GOT3 (cell line): ENCODE results near the gene SLC44A1.

ENCODE experiments used
- DNase-seq: peaks from one replicate; lab custom pipeline; 2025; ENCODE audit warnings: mixed read lengths; lab: John Stamatoyannopoulos, UW

Gene SLC44A1

DNA sequence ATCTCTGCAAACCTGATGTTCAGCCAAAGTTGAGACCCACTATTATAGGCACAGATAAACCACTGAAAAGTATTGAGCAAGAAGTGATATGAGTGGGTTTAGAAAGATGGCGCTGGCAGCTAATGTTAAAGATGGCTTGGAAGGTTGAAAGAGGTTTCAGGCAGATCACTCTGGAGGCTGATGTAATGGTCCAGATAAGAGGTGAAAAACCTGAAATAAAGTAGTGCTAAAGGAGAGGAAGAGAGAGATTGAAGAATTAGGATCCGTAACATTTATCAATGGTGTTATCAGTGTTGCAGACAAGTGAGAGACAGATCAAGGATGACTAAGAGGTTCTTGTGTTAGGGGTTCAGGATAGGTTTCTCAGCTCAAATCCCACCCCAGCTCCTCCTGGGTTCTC is 58.3 kb downstream of the SLC44A1 start:
- no peak for DNase-seq

- no peak for DNase-seq
Measured at GRCh38 chr9:105305856-105306255, 61.4 kb downstream of the SLC44A1 start.

DNA sequence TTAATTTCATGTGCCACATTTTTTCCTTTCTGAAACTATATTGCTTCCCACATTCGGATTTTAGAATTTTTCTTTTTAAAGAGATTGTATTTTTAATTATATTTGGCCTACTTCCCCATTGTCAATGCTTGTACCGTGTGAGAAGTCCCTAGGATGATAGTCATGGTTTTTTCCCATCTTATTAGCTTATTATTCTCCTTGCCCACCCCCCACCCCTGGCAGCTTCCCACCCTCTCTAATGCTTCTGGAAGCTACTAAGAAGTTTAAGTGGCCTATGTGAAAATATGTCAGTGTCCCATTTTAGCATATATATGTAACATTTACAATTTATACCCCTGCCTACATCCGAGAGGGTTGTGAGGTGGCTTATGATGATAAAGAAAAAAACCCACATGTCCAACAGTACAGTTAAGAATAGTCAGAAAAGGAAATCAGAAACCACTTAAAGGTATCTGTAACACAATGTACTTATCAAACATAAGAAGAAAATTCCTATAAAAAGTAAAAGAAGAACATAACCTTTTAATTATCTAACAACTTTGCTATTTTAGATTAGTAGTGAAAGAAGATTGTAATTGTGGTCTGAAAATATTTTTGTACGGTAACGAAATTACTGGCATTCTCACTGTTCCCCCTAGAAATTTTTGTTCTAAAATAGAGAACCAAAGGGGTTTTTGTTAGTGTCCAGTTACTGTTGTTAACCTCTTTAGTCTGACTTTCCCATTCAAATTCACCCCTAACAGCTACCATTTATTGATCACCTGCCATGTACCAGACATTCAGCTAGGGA is 62.1 kb downstream of the SLC44A1 start:
- no peak for DNase-seq

GRCh38 chr9:105307591-105308130 is 63.2 kb downstream of the SLC44A1 start:
- no peak for DNase-seq

- no peak for DNase-seq
Measured at GRCh38 chr9:105308461-105309341, 64.2 kb downstream of the SLC44A1 start.

- no peak for DNase-seq
Measured at GRCh38 chr9:105309531-105309931, 65.1 kb downstream of the SLC44A1 start.

DNA sequence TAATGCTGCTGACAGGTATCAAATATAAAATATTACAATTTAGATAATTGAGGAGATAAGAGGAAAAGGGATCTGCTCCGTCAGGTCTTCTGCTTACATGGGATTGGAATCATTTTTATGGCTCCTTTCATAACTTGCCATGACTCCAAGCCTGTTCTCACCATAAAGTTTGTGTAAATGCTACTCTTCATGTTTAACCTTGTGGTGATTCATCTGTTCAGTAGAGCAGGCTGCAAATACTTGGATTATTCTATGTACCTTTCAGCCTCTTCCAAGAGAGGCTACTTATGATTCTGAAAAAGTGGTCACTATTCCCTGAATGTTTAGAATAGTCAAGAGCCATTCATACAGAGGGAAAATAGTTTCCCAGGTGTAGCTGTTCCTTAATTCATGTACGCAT is 66.9 kb downstream of the SLC44A1 start:
- no peak for DNase-seq

GRCh38 chr9:105313238-105313637 is 68.8 kb downstream of the SLC44A1 start:
- DNase-seq = no peak

DNA sequence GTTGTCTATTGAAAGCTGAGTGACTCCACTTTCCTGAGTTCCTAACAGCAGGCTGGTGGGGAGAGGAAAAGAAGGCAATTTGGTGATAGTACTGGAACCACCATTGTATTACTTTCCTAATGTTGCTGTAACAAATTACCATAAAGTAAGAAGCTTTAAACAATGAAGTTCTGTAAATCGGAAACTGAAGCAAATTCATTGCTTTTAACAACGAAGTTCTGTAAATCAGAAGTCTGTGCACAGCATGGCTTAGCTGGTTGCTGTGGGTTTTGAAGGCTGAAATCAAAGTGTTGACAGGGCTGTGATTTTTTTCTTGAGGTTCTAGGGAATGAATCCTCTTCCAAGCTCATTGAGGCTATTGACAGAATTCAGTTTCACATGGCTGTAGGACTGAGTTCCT is 72.3 kb downstream of the SLC44A1 start:
- DNase-seq = no peak

DNA sequence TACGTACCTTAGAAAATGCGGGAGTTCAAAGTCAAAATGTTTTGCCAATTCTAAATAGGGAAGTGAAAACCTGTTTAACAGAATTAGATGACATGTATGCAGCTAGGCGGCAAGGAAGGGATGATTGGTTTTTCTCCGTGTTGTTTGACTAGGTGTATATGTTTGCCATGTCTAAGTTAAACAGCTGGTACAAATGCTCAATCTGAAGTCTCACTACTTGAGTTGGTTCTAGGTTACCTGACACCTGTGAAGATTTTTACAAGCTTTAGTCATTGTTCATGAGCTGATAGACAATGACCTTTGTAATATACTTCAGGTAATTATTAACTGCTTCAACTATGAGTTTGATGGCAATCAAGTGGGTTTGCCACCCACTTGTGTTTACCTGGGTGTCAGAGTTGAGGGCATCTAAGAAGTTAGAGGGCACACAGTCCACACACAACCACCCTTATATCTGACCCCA is 74.3 kb downstream of the SLC44A1 start:
- DNase-seq = no peak

DNA sequence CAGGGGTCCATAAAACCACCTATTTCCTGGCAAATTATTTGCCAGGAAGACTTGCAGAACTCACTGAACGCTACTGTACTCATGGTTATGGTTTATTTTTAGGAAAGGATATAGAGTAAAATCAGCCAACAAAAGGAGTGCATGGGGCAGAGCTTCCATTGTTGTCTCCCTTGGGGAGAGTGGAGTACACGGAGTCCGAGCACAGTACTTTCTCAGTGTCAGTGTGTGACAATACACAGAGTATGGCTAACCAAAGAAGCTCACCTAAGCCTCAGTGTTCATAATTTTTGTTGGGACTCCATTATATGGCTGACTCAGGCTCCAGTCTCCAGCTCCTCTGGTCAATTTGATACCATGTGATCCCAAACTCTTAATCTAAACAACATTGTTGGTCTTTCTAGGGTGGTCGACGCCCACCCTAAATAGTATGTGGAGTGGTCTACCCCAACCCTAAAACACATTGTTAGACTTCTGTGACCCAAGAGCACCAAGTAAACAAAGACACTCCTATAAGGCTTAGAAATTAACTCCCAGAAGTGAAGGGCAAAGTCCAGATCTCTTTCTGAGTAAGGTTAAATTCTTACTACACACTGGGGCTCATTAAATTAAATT is 74.9 kb downstream of the SLC44A1 start:
- DNase-seq = no peak

- no peak for DNase-seq
Measured at GRCh38 chr9:105320568-105320967, 76.1 kb downstream of the SLC44A1 start.

GRCh38 chr9:105328296-105328695 is 83.8 kb downstream of the SLC44A1 start:
- no peak for DNase-seq

DNA sequence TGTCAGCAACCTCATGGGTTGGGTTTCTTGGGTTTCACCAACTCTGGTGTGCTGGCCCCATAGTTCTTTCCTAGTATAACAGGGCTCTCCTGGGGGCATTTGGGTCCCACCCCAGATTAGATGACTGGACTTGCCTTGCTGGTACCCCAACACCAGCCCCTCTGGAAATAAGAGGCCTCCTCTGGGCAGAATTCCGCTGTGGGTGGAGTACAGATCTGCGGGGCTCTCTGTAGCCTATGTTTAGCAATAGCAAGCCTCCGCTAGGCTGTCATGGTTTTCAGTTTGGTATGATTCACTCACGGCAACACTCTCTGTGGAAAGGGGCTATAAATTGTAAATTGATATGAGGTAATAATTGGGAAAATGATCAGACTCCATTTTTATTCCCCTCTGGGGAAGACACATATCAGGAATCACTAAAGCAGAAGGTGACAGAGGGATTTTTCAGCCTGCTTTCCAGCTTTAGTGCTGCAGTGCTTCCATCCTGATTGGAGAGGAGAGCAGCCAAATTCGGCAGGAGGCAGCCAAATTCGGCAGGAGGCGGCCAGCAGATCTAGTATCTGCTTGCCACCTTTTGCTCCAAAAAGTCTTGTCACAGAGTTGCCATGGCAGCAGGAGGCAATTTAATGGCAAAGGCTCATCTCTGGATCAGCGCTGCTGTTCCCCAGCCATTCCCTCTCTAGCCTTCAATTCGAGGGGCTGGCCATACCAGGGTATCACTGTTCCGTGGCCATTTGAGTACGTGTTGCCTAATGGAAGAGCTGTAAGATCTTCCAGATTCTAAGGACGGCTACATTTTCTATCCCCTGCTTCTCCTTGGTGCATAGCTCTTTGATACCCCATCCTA is 84.6 kb downstream of the SLC44A1 start:
- DNase-seq = no peak

DNA sequence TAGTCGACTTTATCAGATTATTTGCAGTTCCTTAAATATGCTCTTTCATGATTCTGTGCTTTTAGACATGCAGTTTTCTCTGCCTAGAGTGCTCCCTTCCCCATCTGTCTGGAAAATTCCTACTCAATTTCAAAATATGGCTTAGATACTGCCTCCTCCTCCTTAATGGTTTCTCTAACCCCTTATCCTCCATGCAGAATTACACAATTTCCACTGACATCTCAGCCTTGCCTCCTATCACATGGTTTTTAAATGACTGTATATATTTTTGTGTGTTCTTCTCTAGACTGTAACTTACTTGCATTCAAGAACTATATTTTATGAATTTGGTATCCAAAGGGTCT is 85.2 kb downstream of the SLC44A1 start:
- DNase-seq = no peak

GRCh38 chr9:105330201-105330600 is 85.8 kb downstream of the SLC44A1 start:
- DNase-seq = no peak

DNA sequence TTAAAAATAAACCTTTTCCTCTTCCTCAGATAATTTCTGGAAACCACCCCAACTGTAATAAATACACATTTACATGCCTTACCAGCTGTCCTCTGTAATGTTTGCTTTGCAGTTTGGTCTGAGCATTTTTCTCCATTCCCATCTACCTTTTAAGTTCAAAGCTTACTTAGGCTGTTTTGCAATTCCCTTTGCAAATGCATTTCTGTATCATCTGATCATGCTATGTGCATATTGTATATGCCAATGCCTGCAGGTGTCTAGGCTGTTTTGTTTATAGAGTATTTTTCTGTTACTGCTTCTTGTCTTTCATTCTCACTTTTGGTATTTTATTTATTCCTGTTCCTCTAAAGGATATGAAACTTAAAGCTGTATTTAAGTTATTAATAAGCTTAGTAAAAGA is 86.3 kb downstream of the SLC44A1 start:
- DNase-seq = no peak

DNA sequence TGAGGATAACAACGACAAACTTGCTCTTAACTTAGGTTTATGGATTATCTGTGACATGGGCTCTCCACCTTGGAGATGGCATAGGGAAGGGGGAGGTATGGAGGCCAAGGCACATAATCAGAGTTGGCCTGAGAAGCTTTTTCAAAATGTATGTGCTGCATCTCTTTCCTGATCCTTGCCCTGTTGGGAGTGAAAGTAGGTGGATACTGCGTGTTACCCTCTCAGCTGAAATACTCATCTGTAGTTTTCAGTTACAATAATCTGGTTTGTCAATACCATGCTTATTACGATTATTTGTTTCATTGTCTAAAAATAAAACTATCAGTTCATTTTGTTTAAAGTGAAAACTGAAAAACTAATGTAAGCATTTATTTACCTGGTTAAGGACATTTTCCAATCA is 86.7 kb downstream of the SLC44A1 start:
- DNase-seq = no peak

DNA sequence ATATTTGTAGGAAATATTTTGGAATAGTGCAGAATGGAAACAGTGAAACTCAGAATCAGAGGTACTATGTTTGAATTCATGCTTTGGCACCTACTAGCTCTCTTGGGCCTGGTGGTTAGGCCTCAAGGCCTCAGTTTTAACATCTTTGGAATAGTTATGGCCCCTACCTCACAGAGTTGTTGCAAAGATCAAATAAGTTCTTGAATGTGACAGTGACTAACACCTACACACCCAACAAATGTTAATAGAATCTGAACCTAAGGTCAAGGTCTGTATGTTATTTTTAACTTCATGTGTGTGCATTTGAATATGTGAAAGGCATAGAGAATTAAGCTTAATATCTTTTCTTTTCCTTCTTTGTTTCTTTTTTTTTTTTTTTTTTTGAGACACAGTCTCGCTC is 87.3 kb downstream of the SLC44A1 start:
- no peak for DNase-seq

- no peak for DNase-seq
Measured at GRCh38 chr9:105332471-105332870, 88.0 kb downstream of the SLC44A1 start.

- DNase-seq = no peak
Measured at GRCh38 chr9:105333076-105333475, 88.6 kb downstream of the SLC44A1 start.

- DNase-seq = no peak
Measured at GRCh38 chr9:105333811-105334210, 89.4 kb downstream of the SLC44A1 start.
